GM18520 (cell line): Measurements from ENCODE around the gene LRP1.

Experiments
- ATAC-seq: cut with Tn5 transposase; IDR thresholded peaks from one replicate; pipeline ENCODE4 v1.9.1; 2021; ENCODE audit not compliant: unreplicated experiment

Gene LRP1

DNA sequence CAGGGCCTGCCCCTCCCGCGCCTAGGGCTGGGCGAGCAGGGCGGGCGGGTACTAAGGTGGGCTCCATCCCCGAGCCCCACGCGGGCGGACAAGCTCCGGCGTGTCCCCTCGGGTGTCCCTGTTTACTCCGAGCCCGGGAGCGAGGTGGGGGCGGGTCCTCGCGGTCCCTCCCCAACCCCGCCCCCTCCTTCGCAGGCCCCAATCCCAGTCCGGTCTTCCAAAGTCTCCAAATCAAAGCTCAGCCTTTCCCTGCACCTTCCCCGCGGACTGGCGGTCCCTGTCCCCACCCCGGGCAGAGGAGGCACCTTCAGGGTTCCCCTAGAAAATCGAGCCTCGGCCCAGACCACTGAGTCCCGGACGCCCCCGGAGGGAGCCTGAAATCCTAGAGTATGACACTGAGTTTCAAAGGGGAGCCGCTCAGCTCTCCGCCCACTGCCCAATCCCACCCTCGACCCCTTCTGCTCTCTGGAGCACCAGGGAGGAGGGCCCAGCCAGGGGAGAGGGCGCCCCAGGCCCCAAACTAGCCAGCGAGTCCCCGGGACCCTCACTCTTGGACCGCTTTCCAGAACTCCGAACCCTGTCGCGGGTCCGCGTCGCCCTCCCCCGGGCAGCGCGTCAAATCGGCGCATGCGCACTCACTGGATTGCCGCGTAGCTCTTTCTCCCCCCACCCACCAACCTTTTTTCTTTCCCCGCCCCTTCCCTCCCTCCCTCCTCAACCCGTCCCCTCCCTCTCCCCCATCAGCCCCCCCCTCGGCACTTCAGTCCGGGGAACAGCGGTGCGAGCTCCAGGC lies at the start of gene LRP1:
LRP1 (plus strand) TSS at position 758 of the 793 bp plus-strand sequence. CDS start 482 bp downstream, outside the sequence.
- no peak for ATAC-seq

DNA sequence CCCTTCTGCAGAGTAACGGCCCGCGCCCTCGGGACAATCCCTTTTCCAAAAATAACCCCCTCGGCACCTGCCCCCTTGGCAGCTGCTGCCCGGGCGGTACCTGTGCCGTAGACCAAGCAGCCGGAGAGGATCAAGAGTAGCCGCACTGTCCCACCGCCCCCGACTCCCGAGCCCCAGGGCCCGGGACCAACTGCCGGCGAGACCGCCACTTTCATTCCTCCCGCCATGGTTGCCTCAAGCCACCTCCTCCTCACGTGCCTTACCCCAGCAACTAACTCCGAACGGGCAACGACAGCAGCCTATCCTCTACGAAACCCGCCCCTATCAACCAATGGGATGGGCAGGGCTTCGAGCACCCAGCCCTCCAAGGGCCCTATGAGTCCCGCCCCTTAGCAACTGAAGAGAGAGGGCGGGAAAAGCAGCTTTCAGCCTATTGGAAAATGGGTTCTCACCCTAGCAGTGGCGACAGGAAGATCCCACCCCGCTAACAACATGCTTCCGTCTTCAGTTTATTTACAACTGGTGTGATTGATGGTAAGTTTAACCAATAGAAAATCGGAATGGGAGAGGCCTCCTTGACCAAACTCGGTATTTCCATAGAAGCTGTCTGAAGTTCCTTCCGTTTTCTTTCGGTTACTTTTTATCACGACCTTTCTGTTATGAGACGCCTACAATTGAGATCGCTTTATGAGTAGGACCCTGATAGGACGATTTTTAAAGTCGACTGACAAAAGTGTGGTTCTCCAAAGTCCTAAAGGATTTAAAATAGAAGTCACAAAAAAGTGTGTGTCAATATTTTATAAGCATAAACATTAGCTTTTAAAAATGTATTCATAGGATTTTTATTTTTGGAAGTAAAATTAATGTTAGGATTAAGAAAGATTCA lies 49.5 kb upstream of the LRP1 start, which contains the start of gene NEMP1:
NEMP1 (minus strand) TSS at position 273 of the 886 bp plus-strand sequence; CDS start at position 227, 46 bp downstream.
- ATAC-seq, result peak; percentile 97

- no peak for ATAC-seq
Measured at GRCh38 chr12:57079821-57080220, 48.5 kb upstream of the LRP1 start.

GRCh38 chr12:57080855-57081254 lies 47.4 kb upstream of the LRP1 start:
- ATAC-seq, result no peak

DNA sequence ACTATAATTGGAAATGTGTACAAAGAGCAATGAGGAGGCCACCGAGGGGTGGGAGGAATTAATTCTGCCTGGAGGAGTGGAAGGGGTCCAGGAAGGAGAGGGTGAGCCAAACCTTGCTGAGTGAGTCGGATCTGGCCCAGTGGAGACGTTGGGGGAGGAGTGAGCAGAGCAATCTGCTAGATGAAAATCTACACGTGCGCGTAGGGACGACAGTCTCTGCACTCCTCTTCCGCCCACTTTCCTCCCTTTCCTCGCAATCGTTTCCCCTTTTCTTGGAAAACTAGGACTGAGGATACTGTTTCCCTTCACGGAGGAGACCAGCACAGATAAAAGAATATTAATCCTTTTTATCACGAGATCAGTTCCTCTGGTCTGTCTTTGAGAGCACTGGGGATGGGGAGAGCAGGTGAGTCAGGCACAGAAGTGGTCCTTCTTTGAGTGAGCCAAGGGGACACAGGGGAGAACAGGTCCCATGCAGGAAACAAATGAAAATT lies 42.2 kb upstream of the LRP1 start:
- ATAC-seq, result no peak

DNA sequence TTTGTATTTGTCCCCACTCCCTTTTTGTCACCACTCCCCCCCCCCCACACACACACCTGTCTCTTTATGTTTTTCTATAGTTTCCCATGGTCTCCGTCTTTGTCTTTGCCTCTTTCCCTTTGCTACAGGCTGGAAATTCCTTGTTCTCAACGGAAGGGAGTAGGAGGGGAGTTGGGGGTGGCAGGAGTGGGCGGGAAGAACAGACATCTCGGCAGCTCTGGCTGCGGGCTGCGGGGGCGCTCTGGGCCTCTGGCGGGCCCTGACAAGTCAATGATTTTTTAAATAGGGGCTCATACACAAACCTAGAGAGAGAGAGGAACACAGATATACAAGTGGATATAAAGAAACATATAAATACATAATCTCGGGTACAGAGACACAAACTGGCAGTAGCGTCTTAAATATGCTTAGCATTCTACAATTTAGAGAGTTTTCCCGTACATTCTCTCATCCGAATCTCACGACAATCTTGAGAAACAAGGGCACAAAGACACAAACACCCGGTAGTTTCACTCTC lies 41.7 kb upstream of the LRP1 start:
- ATAC-seq, result no peak

- peak; percentile 20 for ATAC-seq
Measured at GRCh38 chr12:57087010-57087690, 41.1 kb upstream of the LRP1 start.

DNA sequence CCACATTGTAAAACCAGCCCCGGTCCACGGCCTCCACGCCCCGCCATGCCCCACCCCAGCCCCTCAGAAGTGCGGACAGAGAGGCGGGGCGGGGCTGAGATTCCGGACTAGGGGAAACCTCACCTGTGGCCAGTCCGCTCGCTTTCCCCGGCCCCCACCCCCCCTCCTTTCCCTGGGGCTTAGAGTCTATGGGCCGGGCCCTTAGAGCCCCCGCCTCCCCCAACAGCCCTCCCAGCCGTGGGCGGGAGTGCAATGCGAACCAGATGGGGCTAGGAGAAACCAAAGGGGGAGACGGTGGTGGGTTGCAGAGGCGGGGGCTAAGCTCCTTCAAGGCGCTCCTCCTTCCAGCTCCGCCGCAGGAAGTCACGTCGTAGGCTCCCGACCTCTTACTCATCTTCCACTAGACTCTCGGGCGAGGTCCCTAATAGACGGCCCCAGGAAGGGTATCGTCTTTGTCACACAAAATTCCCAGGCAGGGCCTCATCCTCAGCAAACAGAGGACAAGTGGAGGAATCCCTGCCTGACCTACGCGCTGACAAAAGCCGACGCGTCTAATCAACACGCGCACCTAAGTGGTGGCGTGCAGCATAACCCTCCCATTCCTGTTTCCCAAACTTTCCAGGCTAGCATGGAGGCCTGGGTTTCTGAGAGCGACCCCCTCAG lies 40.5 kb upstream of the LRP1 start:
- ATAC-seq, result peak; percentile 15

- peak; percentile 51 for ATAC-seq
Measured at GRCh38 chr12:57088354-57089270, 39.7 kb upstream of the LRP1 start, which contains the start of gene NAB2. Gene NAB2 (plus strand): TSS chr12:57089114. CDS start chr12:57089272, 158 bp downstream.

DNA sequence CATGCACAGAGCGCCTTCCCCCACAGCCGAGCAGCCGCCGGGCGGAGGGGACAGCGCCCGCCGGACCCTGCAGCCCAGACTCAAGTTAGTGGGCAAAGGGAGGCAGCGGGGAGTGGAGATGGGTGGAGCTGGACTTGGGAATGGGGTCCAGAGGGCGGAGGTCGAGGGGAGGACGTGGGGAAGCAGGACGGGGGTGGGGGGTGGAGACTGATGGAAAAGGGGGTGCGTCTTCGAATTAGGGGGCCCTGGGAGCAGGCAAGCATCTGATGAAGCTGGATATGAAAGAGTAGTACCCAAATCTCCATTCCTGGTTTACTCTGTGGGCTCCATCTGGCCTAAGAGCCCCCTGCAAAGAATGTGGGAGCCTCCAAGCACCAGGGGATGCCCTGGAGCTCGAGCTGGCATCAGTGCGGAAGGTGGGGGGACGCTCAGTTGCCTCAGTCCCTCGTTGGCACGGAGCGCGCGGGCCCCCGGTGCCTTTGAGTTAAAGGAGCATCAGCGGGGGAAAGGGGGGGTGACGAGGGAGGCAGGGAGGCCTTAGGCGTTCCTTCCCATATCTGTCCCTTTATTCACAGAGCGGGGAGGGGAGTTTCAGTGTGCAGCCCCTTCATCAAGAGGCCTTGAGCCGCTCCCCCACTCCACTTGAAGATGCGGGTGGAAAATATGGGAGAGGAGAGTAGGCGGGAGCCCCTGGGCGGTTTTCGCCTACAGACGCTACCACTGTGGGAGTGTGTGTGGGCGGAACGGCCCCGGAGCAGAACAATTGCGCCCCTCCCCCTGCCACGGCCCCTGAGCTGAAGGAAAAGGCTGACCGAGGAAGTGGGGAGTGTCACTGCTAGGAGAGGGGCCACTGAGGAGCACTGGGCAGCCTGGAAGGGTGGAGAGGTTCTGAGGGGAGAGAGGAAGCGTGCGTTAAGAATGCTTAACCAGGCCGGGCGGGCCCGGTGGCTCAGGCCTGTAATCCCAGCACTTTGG lies 38.7 kb upstream of the LRP1 start:
- no peak for ATAC-seq

DNA sequence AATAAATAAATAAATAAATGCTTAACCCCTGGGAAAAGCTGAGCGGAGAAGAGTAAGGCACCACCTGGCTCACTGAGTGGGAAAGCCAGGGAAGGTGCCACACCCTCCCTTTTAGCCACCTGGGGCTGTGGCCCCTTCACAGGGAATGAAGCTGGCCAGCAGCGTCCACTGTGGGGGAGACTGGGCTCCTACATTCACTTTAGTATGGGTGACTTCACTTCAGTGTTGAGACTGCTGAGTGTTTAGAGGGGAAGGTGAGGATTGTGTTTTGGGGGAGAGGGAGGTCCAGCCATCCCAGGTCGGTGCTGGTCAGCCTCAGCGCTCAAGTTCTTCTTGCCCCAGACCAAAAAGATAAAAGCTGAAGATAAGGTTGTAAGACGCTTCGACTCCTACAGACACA lies 37.8 kb upstream of the LRP1 start:
- no peak for ATAC-seq

DNA sequence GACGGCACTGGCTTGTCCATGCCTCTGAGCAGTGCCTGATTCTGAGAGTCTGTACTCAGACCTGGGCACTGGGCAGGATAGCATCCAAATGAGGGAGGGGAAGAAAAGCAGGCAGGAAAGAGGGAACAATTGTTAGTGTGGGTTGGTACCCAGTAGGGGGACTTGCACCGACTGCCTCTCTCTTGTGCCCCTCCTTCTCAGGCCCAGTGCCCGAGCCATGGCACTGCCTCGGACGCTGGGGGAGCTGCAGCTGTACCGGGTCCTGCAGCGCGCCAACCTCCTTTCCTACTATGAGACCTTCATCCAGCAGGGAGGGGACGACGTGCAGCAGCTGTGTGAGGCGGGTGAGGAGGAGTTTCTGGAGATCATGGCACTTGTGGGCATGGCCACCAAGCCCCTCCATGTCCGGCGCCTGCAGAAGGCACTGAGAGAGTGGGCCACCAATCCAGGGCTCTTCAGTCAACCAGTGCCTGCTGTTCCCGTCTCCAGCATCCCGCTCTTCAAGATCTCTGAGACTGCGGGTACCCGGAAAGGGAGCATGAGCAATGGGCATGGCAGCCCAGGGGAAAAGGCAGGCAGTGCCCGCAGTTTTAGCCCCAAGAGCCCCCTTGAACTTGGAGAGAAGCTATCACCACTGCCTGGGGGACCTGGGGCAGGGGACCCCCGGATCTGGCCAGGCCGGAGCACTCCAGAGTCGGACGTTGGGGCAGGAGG lies 37.2 kb upstream of the LRP1 start:
- no peak for ATAC-seq

DNA sequence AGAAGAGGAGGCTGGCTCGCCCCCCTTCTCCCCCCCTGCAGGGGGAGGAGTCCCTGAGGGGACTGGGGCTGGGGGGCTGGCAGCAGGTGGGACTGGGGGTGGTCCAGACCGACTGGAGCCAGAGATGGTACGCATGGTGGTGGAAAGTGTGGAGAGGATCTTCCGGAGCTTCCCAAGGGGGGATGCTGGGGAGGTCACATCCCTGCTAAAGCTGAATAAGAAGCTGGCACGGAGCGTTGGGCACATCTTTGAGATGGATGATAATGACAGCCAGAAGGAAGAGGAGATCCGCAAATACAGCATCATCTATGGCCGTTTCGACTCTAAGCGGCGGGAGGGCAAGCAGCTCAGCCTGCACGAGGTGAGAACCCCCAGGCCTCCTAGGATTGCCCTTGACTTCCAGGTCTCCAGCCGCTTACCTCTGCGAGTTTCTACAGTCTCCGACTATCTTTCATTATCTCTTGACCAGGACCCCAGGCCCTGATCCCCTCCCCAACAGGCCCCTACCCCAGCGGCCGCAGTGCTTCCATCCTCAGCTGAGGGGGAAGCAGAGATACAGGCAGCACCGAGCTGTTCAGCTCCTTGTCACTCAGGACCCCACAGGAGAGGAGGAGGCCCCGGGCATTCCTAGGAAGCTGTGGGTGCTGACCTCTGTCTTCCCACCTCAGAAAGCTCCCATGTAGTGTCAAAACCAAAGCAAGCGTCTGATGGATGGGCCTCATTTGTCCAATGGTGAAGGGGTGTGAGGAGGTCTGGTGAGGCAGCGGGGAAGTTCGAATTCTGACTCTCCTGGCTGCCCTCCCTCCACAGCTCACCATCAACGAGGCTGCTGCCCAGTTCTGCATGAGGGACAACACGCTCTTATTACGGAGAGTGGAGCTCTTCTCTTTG lies 36.4 kb upstream of the LRP1 start:
- ATAC-seq, result no peak

GRCh38 chr12:57092529-57092862 lies 35.8 kb upstream of the LRP1 start:
- ATAC-seq, result no peak

GRCh38 chr12:57092876-57093414 lies 35.3 kb upstream of the LRP1 start:
- ATAC-seq, result no peak
